Stomach (tissue), 9 donors: ENCODE results near the gene NDNF. TPM values are rescaled to one million over a fixed set of nuclear protein-coding genes. Genes with fewer than 3 reads are reported as not detected.

ENCODE experiments used
- DNase-seq, 2 donors: peaks; one replicate each; pipeline versions ENCODE4 v3.0.0 to v3.0.0-alpha.2; 2013 to 2019
- H3K27ac ChIP-seq, 5 donors: fragments of 200-600 bp in 4 of 5; sonication (generic) in 4 of 5; one replicate each; pipeline ENCODE4 v1.5.1; 2013 to 2019; ENCODE audit warnings: mild to moderate bottlenecking in 1 of 5, moderate library complexity in 1 of 5
- H3K27me3 ChIP-seq, 3 donors: fragments of 200-600 bp; sonication (generic); one replicate each; pipeline ENCODE4 v1.5.1; 2017 to 2019; ENCODE audit warnings: mixed run types in 1 of 3
- H3K36me3 ChIP-seq, 4 donors: fragments of 200-600 bp; sonication (generic); 1 replicate in 3 of 4; 2 replicates in 1 of 4; pipeline ENCODE4 v1.5.1; 2016 to 2019
- H3K4me1 ChIP-seq, 4 donors: fragments of 200-600 bp; sonication (generic); one replicate each; pipeline ENCODE4 v1.5.1; 2016 to 2019
- H3K4me3 ChIP-seq, 4 donors: fragments of 200-600 bp; sonication (generic) in 3 of 4; one replicate each; pipeline ENCODE4 v1.5.1; 2016 to 2019; ENCODE audit warnings: mild to moderate bottlenecking in 1 of 4
- H3K9me3 ChIP-seq, 4 donors: fragments of 200-600 bp; sonication (generic); one replicate each; pipeline ENCODE4 v1.5.1; 2016 to 2019
- EP300 ChIP-seq: sonication (generic); formaldehyde crosslinking; IDR thresholded peaks from one replicate; pipeline ENCODE4 v1.6.1; 2017; ENCODE audit warnings: antibody characterized with exemption
- POLR2A ChIP-seq, 4 donors: fragments of 450-650 bp; IDR thresholded peaks; one replicate each; pipeline ENCODE4 v1.6.1; 2016; ENCODE audit warnings: antibody characterized with exemption in 4 of 4, control low read depth in 2 of 4, mild to moderate bottlenecking in 1 of 4, moderate library complexity in 1 of 4
- POLR2AphosphoS5 ChIP-seq, 3 donors: sonication (generic); formaldehyde crosslinking; IDR thresholded peaks; one replicate each; pipeline ENCODE4 v1.6.1; 2016; ENCODE audit warnings: antibody characterized with exemption in 3 of 3
- WGBS, 5 donors: extraction: QIAGEN DNeasy Blood & Tissue Kit in 3 of 5; methylation state at CpG; one replicate each; pipeline versions ENCODE4 v1.1.5 to v1.1.7; 2013 to 2018; 5-methylcytosine and 5-hydroxymethylcytosine counted together
- intact Hi-C: fragments of 100-400 bp; cut with DNase I; formaldehyde crosslinking; loops from one replicate; pipeline ENCODE4 v1.15.1; 2023; ENCODE audit warnings: low total_unique reads
- polyA plus RNA-seq, 3 donors: library from polyadenylated mRNA; stranded (reverse); fragments of 200-250 nt; gene quantifications; one replicate each; pipeline ENCODE4 v1.2.3, GENCODE V29; 2013
- total RNA-seq, 5 donors: library from RNA; depleted of rRNA; stranded (reverse); fragments of >200 nt; gene quantifications; one replicate each; pipeline versions ENCODE4 v1.1.0 to v1.2.3, GENCODE V29; 2014 to 2016
- TF ChIP-seq, protein P1 (sequence below), 7 experiments: fragments of 450-650 bp in 4 of 7; fragments of 200-600 bp in 3 of 7; sonication (generic) in 3 of 7; IDR thresholded peaks; one replicate each; pipeline ENCODE4 v1.5.1; 2016 to 2019; ENCODE audit warnings: antibody characterized with exemption in 7 of 7, control low read depth in 2 of 7, mild to moderate bottlenecking in 1 of 7
- donor health status: healthy with polysubstance abuse.
- donor health status: Bipolar disorder and iron deficiency.
- donor health status: healthy.

NDNF gene
- total and polyA plus RNA-seq, 8 donors: 0.68 to 8.1 (median 3.0) TPM

DNA sequence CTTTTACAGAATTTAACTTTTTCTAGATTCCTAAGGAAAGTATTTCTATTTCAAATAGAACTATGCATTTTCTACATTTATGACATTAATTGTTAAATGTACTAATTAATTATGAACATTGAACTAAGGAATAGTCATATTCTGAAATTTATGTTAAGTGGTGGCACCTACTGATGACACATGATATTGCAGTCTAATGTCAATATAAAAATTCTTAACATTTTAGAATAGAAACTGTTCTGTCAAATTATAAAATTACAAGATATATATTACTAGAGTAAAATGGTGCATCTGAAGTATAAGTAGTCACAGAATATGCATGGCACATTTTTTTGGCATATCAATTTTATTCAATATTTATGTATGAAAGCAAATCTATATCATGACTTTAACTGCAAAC, 40.2 kb upstream of the NDNF start:
- TF ChIP-seq EP300: no peak
- no peak for TF ChIP-seq POLR2AphosphoS5 (IDR thresholded peaks at IDR 0.05)
- TF ChIP-seq, protein P1, sequence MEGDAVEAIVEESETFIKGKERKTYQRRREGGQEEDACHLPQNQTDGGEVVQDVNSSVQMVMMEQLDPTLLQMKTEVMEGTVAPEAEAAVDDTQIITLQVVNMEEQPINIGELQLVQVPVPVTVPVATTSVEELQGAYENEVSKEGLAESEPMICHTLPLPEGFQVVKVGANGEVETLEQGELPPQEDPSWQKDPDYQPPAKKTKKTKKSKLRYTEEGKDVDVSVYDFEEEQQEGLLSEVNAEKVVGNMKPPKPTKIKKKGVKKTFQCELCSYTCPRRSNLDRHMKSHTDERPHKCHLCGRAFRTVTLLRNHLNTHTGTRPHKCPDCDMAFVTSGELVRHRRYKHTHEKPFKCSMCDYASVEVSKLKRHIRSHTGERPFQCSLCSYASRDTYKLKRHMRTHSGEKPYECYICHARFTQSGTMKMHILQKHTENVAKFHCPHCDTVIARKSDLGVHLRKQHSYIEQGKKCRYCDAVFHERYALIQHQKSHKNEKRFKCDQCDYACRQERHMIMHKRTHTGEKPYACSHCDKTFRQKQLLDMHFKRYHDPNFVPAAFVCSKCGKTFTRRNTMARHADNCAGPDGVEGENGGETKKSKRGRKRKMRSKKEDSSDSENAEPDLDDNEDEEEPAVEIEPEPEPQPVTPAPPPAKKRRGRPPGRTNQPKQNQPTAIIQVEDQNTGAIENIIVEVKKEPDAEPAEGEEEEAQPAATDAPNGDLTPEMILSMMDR (IDR thresholded peaks at IDR 0.05): peak in 2 of 7 experiments; percentile 35 to 37
- no peak for TF ChIP-seq POLR2A (IDR thresholded peaks at IDR 0.05)
- intact Hi-C loops: no loop called here
- H3K4me3 ChIP-seq: no peak overlapping the region

DNA sequence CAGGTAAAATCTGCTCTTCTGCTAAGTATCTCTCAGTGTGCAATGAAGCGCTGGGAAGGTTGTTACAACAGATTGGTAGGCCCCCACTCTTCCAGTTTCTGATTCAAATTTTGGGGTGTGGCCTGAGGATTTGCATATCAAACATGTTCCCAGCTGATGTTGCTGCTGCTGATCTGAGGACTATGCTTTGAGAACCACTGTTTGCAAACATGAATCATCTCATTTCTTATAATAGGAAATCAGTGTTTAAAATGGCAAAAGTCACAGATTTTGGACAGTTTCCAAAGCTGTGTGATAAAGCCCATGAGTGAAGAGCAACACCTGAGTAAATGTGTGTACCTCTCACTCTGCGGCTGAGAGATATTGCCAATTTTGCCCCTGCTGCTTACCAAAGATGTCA, 36.2 kb upstream of the NDNF start:
- TF ChIP-seq, protein P1 (IDR thresholded peaks at IDR 0.05): no peak
- TF ChIP-seq POLR2AphosphoS5 (IDR thresholded peaks at IDR 0.05) (no peak), POLR2A (IDR thresholded peaks at IDR 0.05) (no peak), EP300 (no peak)
- intact Hi-C loops: no loop called here
- WGBS, 5 donors: 52 to 72% (median 65%) methylated on average over 2 of the region's 2 CpGs

More for the DNA sequence above, 40.2 kb upstream of the NDNF start:
- H3K36me3 ChIP-seq: no peaks in the 10 kb centered on the region
- H3K4me1 ChIP-seq: no peaks in the 10 kb centered on the region
- H3K9me3 ChIP-seq: no peaks in the 10 kb centered on the region
- no peak overlapping the region for H3K27ac ChIP-seq
- no peaks in the 10 kb centered on the region for H3K27me3 ChIP-seq
- no peak for DNase-seq

DNA sequence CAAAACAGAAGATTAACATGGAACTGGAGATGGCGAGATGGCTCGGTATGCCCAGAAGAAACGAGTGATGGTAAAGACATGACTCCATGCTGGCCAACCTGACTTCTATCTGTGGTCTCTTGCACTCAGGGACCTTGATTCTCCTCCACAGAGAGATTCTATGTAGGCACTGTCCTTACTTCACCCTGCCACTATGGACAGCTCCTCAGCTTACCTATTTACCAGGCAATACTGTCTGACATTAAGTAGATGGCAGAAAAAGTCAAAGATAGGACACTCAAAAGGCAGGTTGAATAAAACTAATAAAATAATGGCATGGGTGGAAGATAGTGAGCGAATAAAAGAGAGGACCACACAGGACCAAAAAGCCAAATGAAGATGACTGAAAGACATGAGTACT, 35.2 kb upstream of the NDNF start:
- 92 to 96% (median 93%) methylated on average over 4 of the region's 4 CpGs for WGBS, 5 donors
- no peak for DNase-seq
- intact Hi-C loops: no loop called here
- Histone ChIP-seq H3K4me3 (no peak overlapping the region), H3K36me3 (no peaks in the 10 kb centered on the region), H3K27me3 (peaks cover 0 to 8% (median 0%) of the 10 kb centered on the region in 3 donors), H3K9me3 (no peaks in the 10 kb centered on the region), H3K4me1 (no peaks in the 10 kb centered on the region), H3K27ac (no peak overlapping the region)
- no peak for TF ChIP-seq POLR2A (IDR thresholded peaks at IDR 0.05)

More for the DNA sequence above, 36.2 kb upstream of the NDNF start:
- no peaks in the 10 kb centered on the region for H3K36me3 ChIP-seq
- no peak overlapping the region for H3K27ac ChIP-seq
- no peak overlapping the region for H3K4me3 ChIP-seq
- DNase-seq: no peak
- H3K4me1 ChIP-seq: no peaks in the 10 kb centered on the region
- H3K27me3 ChIP-seq: peaks cover 0 to 8% (median 0%) of the 10 kb centered on the region in 3 donors
- H3K9me3 ChIP-seq: no peaks in the 10 kb centered on the region

DNA sequence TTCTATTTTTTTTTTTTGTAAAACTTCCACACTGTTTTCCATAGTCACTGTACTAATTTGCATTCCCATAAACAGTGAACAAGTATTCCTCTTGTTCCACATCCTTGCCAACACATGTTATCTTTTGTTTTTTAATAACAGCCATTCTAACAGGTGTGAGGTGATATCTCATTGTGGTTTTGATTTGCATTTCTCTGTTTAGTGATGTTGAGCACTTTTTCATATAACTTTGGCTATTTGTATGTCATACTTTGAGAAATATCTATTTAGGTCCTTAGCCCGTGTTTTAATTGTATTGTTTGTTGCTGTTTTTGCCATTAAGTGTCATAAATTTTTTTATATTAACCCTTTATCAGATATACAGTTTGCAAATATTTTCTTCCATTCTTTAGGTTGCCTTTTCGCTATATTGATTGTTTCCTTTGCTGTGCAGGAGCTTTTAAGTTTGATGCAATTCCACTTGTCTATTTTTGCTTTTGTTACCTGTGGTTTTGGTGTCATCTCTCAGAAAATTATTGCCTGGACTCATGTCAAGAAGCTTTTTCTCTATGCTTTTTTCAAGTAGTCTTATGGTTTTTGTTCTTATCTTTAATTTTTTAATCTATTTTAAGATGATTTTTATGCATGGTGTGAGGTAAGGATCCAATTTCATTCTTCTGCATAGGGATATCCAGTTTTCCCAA, 27.9 kb upstream of the NDNF start:
- H3K36me3 ChIP-seq: no peaks in the 10 kb centered on the region
- TF ChIP-seq EP300: no peak
- no peak overlapping the region for H3K27ac ChIP-seq
- no peaks in the 10 kb centered on the region for H3K4me1 ChIP-seq
- no peak overlapping the region for H3K4me3 ChIP-seq
- 67 to 75% (median 73%) methylated on average over 2 of the region's 2 CpGs for WGBS, 5 donors
- no peaks in the 10 kb centered on the region for H3K9me3 ChIP-seq
- intact Hi-C loops: no loop called here
- H3K27me3 ChIP-seq: no peaks in the 10 kb centered on the region
- DNase-seq: no peak

DNA sequence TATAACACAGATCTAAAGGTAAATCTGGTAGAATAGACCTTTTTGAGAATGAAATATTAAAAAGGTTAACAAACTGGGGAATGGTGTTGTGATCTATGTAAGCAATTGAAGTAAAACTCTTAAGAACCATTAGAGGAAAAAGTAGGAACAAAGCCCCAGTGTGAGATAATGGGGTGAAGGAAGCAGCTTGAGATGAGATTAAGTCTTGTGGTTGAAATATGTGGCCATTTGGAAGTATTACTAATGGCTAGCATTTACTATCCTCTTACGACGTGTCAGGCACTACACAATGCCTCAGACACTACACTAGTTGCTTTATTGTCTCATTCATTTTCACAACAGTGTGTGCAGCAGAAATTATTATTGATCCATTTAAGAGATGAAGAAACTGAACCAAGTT, 25.9 kb upstream of the NDNF start:
- Histone ChIP-seq H3K4me1 (no peaks in the 10 kb centered on the region), H3K27me3 (no peaks in the 10 kb centered on the region), H3K27ac (no peak overlapping the region), H3K36me3 (no peaks in the 10 kb centered on the region), H3K4me3 (no peak overlapping the region), H3K9me3 (no peaks in the 10 kb centered on the region)
- TF ChIP-seq, protein P1 (IDR thresholded peaks at IDR 0.05): no peak
- TF ChIP-seq POLR2AphosphoS5 (IDR thresholded peaks at IDR 0.05): no peak
- TF ChIP-seq EP300: no peak
- TF ChIP-seq POLR2A (IDR thresholded peaks at IDR 0.05): no peak
- WGBS, 5 donors: 51 to 83% (median 58%) methylated on average over 2 of the region's 2 CpGs
- intact Hi-C loops: loop anchor here (5.0 kb wide), 1 partner anchor 941 kb away; no protein-coding TSS in a partner anchor
- DNase-seq: no peak
